ENCODE results near the gene SLC25A34. TPM values are rescaled to one million over a fixed set of nuclear protein-coding genes. Genes with fewer than 3 reads are reported as not detected.

The SLC25A34 gene
- total RNA-seq, 2 donors from 2014 or later = 2.4 to 7.5 TPM

DNA sequence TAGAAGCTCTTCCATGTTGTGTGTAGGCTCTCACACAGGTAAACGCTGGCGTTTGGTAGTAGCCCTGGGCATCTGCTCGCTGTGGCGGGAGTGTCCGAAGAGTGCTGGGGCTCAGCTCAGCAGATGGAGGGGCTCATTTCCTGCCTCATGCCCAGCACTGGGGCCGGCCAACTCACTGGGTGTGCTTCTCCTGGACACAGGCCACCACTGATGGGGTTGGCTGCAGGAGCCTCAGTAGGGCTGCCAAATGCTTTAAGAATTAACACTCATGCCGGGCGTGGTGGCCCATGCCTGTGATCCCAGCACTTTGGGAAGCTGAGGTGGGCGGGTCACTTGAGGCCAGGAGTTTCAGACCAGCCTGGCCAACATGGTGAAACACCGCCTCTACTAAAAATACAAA lies 50.5 kb downstream of the SLC25A34 start:
- ATAC-seq (ENCODE audit: insufficient number of reproducible peaks, low FRiP score, low read depth) = peak; percentile 32
- Histone ChIP-seq H3K27me3 (replicated peaks; ENCODE audit: insufficient read depth) (no peaks in the 10 kb centered on the region), H3K4me3 (no peak overlapping the region), H3K9me3 (no peaks in the 10 kb centered on the region), H3K36me3 (peaks cover 38% of the 10 kb centered on the region), H3K27ac (peak overlapping the region; percentile 67 to 78), H3K4me1 (ENCODE audit: control insufficient read depth in 1 of 2, low read depth in 2 of 2) (peaks cover 22 to 44% of the 10 kb centered on the region in 2 donors)
- peak; percentile 73 for DNase-seq (ENCODE audit: low spot score)
- TF ChIP-seq, protein P1, sequence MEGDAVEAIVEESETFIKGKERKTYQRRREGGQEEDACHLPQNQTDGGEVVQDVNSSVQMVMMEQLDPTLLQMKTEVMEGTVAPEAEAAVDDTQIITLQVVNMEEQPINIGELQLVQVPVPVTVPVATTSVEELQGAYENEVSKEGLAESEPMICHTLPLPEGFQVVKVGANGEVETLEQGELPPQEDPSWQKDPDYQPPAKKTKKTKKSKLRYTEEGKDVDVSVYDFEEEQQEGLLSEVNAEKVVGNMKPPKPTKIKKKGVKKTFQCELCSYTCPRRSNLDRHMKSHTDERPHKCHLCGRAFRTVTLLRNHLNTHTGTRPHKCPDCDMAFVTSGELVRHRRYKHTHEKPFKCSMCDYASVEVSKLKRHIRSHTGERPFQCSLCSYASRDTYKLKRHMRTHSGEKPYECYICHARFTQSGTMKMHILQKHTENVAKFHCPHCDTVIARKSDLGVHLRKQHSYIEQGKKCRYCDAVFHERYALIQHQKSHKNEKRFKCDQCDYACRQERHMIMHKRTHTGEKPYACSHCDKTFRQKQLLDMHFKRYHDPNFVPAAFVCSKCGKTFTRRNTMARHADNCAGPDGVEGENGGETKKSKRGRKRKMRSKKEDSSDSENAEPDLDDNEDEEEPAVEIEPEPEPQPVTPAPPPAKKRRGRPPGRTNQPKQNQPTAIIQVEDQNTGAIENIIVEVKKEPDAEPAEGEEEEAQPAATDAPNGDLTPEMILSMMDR (IDR thresholded peaks at IDR 0.05) = no peak

DNA sequence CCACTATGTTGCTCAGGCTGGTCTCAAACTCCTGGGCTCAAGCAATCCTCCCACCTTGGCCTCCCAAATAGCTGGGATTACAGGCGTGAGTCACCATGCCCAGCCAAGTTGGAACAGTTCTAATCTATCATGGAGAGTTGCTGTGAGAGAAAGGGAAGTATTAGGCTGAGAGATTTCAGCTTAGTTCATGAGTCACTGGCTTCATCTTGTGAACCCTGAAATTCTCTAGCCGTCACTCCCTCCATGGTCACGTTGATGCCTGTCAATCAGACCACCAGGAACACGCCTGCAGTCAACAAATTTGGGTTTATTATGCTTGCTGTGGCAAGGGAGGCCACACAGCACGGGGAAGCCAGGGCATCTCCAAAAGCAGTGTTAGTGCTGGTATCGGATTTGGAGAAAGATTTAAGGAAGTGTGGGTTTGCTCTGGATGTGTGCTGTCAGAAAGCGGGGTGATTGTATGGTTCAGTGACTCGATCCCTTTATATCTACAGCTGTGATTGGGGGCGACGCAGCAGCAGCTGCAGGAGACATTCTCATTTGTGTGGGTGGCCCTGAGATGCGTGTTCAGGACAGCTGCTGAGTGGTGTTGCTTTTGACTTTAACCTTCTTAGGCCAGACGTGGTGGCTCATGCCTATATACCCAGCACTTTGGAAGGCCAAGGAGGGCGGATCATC lies 52.7 kb downstream of the SLC25A34 start:
- peak overlapping the region; percentile 78 to 79 for H3K27ac ChIP-seq
- H3K36me3 ChIP-seq = peaks cover 17% of the 10 kb centered on the region
- H3K4me1 ChIP-seq (ENCODE audit: control insufficient read depth in 1 of 2, low read depth in 2 of 2) = peaks cover 27 to 63% of the 10 kb centered on the region in 2 donors
- H3K27me3 ChIP-seq (replicated peaks; ENCODE audit: insufficient read depth) = no peaks in the 10 kb centered on the region
- ATAC-seq (ENCODE audit: insufficient number of reproducible peaks, low FRiP score, low read depth) (no peak), DNase-seq (ENCODE audit: low spot score) (no peak)
- no peaks in the 10 kb centered on the region for H3K9me3 ChIP-seq
- TF ChIP-seq, protein P1 (IDR thresholded peaks at IDR 0.05) = no peak
- no peak overlapping the region for H3K4me3 ChIP-seq

Other genes starting within 250 kb of the SLC25A34 start
- 10 to 100 TPM; 14.2 to 18.8 TPM for gene CASP9, start 212.0 kb upstream of the SLC25A34 start, total RNA-seq
- gene DNAJC16, start 209.4 kb upstream of the SLC25A34 start, total RNA-seq = 10 to 100 TPM; 14.1 to 28.6 TPM
- under 1 TPM in 1 of 2 donors, not detected in 1; 0.21 TPM for gene AGMAT, start 151.2 kb upstream of the SLC25A34 start, total RNA-seq
- gene DDI2, start 118.8 kb upstream of the SLC25A34 start, total RNA-seq = 10 to 100 TPM; 19.6 to 37.5 TPM
- gene PLEKHM2, start 51.9 kb upstream of the SLC25A34 start, total RNA-seq = 10 to 100 TPM; 53.7 to 74.6 TPM
- not detected for gene TMEM82, start 6.2 kb downstream of the SLC25A34 start, total RNA-seq
- 100 to 1,000 TPM; 731 to 997 TPM for gene FBLIM1, start 22.5 kb downstream of the SLC25A34 start, total RNA-seq
- under 1 TPM; 0.81 to 0.99 TPM for gene UQCRHL, start 71.4 kb downstream of the SLC25A34 start, total RNA-seq
- gene SPEN, start 111.4 kb downstream of the SLC25A34 start, total RNA-seq = 10 to 100 TPM; 52.3 to 96.9 TPM
- 10 to 100 TPM; 42.9 to 46.5 TPM for gene ZBTB17, start 239.8 kb downstream of the SLC25A34 start, total RNA-seq